ENCODE results near the gene YAF2.

Gene YAF2

GRCh38 chr12:42273706-42274105 lies 35.7 kb upstream of the YAF2 start:
- H3K4me3 ChIP-seq (ENCODE audit: control insufficient read depth, low read depth, low read length): no peak overlapping the region
- DNase-seq (ENCODE audit: low read depth): no peak
- TF ChIP-seq, protein P1, sequence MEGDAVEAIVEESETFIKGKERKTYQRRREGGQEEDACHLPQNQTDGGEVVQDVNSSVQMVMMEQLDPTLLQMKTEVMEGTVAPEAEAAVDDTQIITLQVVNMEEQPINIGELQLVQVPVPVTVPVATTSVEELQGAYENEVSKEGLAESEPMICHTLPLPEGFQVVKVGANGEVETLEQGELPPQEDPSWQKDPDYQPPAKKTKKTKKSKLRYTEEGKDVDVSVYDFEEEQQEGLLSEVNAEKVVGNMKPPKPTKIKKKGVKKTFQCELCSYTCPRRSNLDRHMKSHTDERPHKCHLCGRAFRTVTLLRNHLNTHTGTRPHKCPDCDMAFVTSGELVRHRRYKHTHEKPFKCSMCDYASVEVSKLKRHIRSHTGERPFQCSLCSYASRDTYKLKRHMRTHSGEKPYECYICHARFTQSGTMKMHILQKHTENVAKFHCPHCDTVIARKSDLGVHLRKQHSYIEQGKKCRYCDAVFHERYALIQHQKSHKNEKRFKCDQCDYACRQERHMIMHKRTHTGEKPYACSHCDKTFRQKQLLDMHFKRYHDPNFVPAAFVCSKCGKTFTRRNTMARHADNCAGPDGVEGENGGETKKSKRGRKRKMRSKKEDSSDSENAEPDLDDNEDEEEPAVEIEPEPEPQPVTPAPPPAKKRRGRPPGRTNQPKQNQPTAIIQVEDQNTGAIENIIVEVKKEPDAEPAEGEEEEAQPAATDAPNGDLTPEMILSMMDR (IDR thresholded peaks at IDR 0.05; ENCODE audit: control insufficient read depth, insufficient read depth, low read depth, low read length, missing control alignments): no peak

DNA sequence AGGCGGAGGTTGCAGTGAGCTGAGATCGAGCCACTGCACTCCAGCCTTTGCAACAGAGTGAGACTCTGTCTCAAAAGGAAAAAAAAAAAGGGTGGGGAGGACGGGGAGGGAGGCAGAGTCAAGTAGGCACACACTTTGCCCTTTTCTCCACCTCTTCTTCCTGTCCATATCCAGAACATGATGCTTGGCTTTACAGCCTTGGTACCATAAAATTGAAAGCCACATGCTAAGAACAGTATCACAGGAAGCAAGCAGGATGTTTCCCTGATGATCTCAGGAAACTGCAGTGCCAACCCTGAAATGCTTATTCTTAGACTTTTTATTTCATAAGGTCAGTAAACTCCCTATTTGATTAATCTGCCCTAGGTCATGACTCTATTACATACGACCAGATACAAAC lies 32.5 kb upstream of the YAF2 start:
- TF ChIP-seq, protein P1 (IDR thresholded peaks at IDR 0.05; ENCODE audit: control insufficient read depth, insufficient read depth, low read depth, low read length, missing control alignments): no peak
- H3K4me3 ChIP-seq (ENCODE audit: control insufficient read depth, low read depth, low read length): no peak overlapping the region
- DNase-seq (ENCODE audit: low read depth): no peak

- no peak overlapping the region for H3K4me3 ChIP-seq (ENCODE audit: control insufficient read depth, low read depth, low read length)
- TF ChIP-seq, protein P1 (IDR thresholded peaks at IDR 0.05; ENCODE audit: control insufficient read depth, insufficient read depth, low read depth, low read length, missing control alignments): no peak
- DNase-seq (ENCODE audit: low read depth): no peak
Observed at GRCh38 chr12:42267413-42268190, 29.6 kb upstream of the YAF2 start.

- TF ChIP-seq, protein P1 (IDR thresholded peaks at IDR 0.05; ENCODE audit: control insufficient read depth, insufficient read depth, low read depth, low read length, missing control alignments): no peak
- H3K4me3 ChIP-seq (ENCODE audit: control insufficient read depth, low read depth, low read length): no peak overlapping the region
- DNase-seq (ENCODE audit: low read depth): no peak
Observed at GRCh38 chr12:42266579-42267230, 28.7 kb upstream of the YAF2 start.

DNA sequence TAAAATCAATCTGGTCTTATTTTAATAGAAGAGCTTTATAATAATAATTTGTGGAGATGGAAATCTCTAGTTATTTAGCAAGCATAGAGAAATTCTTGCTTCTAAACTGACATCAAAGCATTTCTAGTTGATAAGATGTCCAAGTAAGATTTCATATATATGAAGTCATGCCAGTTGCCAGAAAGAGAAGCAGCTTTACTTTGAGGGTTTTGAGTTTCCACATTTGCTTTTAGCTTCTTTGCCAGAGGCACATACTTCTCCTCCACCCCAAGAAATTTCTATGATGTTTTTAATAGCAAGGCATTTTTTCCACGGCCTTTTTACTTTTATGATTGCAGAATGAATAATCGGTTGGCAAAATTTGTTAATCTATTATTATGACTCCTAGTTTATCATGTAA lies 24.2 kb upstream of the YAF2 start:
- TF ChIP-seq, protein P1 (IDR thresholded peaks at IDR 0.05; ENCODE audit: control insufficient read depth, insufficient read depth, low read depth, low read length, missing control alignments): no peak
- DNase-seq (ENCODE audit: low read depth): no peak
- no peak overlapping the region for H3K4me3 ChIP-seq (ENCODE audit: control insufficient read depth, low read depth, low read length)

- TF ChIP-seq, protein P1 (IDR thresholded peaks at IDR 0.05; ENCODE audit: control insufficient read depth, insufficient read depth, low read depth, low read length, missing control alignments): no peak
Observed at GRCh38 chr12:42261708-42262107, 23.7 kb upstream of the YAF2 start.

More at GRCh38 chr12:42261708-42262107, 23.7 kb upstream of the YAF2 start:
- DNase-seq (ENCODE audit: low read depth): no peak
- no peak overlapping the region for H3K4me3 ChIP-seq (ENCODE audit: control insufficient read depth, low read depth, low read length)
